Activated naive CD4-positive, alpha-beta T cell treated with anti-CD3 and anti-CD28 coated beads, Interleukin-2, amount 10 ng/mL, durations not matched to agents 7 days and 5 days (primary cell): ENCODE results near the gene PRKG2.

Source experiments
- CTCF ChIA-PET: fragments of 350-600 bp; sonication (Branson Sonifier 250); formaldehyde crosslinking; loops from one replicate; lab custom pipeline; 2021; ENCODE audit warnings: antibody characterized with exemption; lab: Charles Lee
- DNase-seq: peaks from one replicate; pipeline ENCODE4 v3.0.0-alpha.2; 2020
- H3K27ac Mint-ChIP-seq: one replicate; pipeline ENCODE4 v1.8.0; 2021; ENCODE audit warnings: mild to moderate bottlenecking, moderate library complexity, mixed read lengths
- H3K27me3 Mint-ChIP-seq: one replicate; pipeline ENCODE4 v1.8.0; 2021; ENCODE audit warnings: mild to moderate bottlenecking, mixed read lengths
- H3K36me3 Mint-ChIP-seq: one replicate; pipeline ENCODE4 v1.8.0; 2021; ENCODE audit warnings: mixed read lengths
- H3K4me1 Mint-ChIP-seq: one replicate; pipeline ENCODE4 v1.8.0; 2021; ENCODE audit warnings: mixed read lengths
- H3K4me3 Mint-ChIP-seq: one replicate; pipeline ENCODE4 v1.8.0; 2021; ENCODE audit warnings: mild to moderate bottlenecking, moderate library complexity, mixed read lengths
- H3K9me3 Mint-ChIP-seq: one replicate; pipeline ENCODE4 v1.8.0; 2021; ENCODE audit warnings: mixed read lengths

PRKG2 gene

GRCh38 chr4:81071013-81071412 lies 144.0 kb downstream of the PRKG2 start:
- Mint-ChIP-seq H3K27ac (no peak overlapping the region), H3K4me3 (no peak overlapping the region), H3K27me3 (peaks cover 9% of the 10 kb centered on the region), H3K9me3 (no peaks in the 10 kb centered on the region), H3K36me3 (no peaks in the 10 kb centered on the region), H3K4me1 (no peaks in the 10 kb centered on the region)
- no peak for DNase-seq
- CTCF ChIA-PET: interaction anchor here (0.6 to 3.9 kb wide), 6 partner anchors 15 to 1853 kb away, joined by 5 to 45 read pairs (median 12); no protein-coding TSS in a partner anchor

DNA sequence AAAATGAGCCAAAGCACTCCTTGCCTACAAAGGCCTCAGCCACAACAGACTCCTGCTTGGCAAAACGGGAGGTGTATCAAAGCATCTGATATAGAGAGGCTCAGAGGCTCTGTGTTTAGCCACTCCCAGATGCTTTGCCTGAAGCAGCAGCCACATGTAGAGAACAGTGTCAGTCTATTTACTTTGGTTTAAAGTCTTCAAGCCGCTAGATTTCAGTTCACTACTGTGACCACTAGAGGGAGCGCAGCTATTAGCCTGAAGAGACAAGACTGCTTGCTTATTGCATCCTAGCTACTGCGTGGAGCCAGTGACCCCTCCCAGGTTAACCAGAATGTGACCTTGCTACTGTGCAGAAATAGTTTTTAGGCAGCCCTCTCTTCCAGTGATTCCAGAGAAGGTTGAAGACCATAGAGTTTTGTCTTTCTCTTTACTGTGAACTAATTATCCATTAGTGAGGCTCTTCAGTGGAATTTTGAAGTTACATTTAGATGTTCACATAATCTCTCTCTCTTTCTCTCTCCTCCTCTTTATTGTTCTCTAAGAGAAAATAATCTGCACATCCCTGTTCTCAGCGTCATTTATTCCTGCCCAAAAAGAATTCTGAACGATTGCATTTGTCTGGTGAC lies 145.2 kb downstream of the PRKG2 start:
- Mint-ChIP-seq H3K27me3 (peaks cover 9% of the 10 kb centered on the region), H3K9me3 (no peaks in the 10 kb centered on the region), H3K36me3 (no peaks in the 10 kb centered on the region), H3K4me3 (no peak overlapping the region), H3K27ac (no peak overlapping the region), H3K4me1 (no peaks in the 10 kb centered on the region)
- CTCF ChIA-PET: interaction anchor here (0.5 to 3.9 kb wide), 13 partner anchors 9 to 285 kb away, joined by 3 to 45 read pairs (median 5); no protein-coding TSS in a partner anchor
- DNase-seq: peak; percentile 71

- Mint-ChIP-seq H3K4me3 (no peak overlapping the region), H3K4me1 (no peaks in the 10 kb centered on the region), H3K9me3 (no peaks in the 10 kb centered on the region), H3K36me3 (no peaks in the 10 kb centered on the region), H3K27ac (no peak overlapping the region), H3K27me3 (peaks cover 11% of the 10 kb centered on the region)
- CTCF ChIA-PET: no interaction called here
- DNase-seq: no peak
These were observed 149.6 kb downstream of the PRKG2 start for GRCh38 chr4:81065446-81065845.

- peaks cover 5% of the 10 kb centered on the region for H3K27me3 Mint-ChIP-seq
- no peak overlapping the region for H3K4me3 Mint-ChIP-seq
- no peak for DNase-seq
- H3K4me1 Mint-ChIP-seq: no peaks in the 10 kb centered on the region
- H3K27ac Mint-ChIP-seq: no peak overlapping the region
- H3K9me3 Mint-ChIP-seq: no peaks in the 10 kb centered on the region
- no peaks in the 10 kb centered on the region for H3K36me3 Mint-ChIP-seq
- CTCF ChIA-PET: interaction anchor here (1.6 kb wide), 1 partner anchor 10 kb away, joined by 3 read pairs; no protein-coding TSS in a partner anchor
These were observed 153.0 kb downstream of the PRKG2 start for GRCh38 chr4:81062001-81062400.

DNA sequence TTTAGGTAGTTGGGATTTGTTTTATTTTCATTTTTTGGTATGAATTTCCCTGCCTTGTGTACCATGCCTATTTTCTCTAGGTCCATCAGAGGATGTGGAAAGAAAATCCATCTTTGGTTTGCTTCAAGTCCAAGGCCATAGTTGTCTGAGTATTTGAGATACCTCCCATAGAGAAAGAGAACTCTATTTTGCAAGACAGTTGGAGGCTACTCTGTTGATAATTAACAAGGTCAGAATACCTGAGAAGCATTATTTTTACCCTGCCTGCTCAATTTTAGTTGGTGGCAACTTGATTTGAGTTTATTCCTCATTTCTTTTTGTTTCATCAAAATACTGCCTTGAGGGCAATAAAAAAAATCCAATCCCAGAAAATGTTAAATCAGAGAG lies 153.7 kb downstream of the PRKG2 start:
- Mint-ChIP-seq H3K27me3 (peaks cover 5% of the 10 kb centered on the region), H3K27ac (no peak overlapping the region), H3K4me1 (no peaks in the 10 kb centered on the region), H3K36me3 (no peaks in the 10 kb centered on the region), H3K9me3 (no peaks in the 10 kb centered on the region), H3K4me3 (no peak overlapping the region)
- no peak for DNase-seq
- CTCF ChIA-PET: interaction anchor here (1.6 kb wide), 1 partner anchor 9 kb away, joined by 3 read pairs; no protein-coding TSS in a partner anchor

GRCh38 chr4:81060587-81061343 lies 154.3 kb downstream of the PRKG2 start:
- CTCF ChIA-PET: no interaction called here
- Mint-ChIP-seq H3K27ac (no peak overlapping the region), H3K9me3 (no peaks in the 10 kb centered on the region), H3K36me3 (no peaks in the 10 kb centered on the region), H3K4me1 (no peaks in the 10 kb centered on the region), H3K27me3 (peaks cover 5% of the 10 kb centered on the region), H3K4me3 (no peak overlapping the region)
- no peak for DNase-seq

DNA sequence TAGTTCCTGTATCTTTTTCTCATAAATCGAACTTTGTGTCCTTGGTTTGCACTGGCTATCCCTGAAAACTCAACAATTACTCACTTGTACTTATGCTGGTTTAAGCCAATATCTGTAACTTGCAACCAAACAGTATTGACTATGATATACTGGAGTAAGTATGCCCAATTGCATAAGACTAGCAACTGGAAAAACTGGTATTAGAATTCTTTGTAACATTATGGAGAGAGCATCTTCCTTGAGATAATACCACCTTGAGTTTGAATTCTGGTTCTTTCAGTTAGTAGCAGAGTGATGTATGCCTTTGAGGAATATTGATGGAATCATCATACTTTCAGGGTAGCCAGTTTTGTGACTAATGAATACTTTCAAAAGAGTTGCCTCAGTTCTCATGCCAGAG lies 156.4 kb downstream of the PRKG2 start:
- Mint-ChIP-seq H3K9me3 (no peaks in the 10 kb centered on the region), H3K36me3 (no peaks in the 10 kb centered on the region), H3K4me1 (no peaks in the 10 kb centered on the region), H3K27me3 (peaks cover 5% of the 10 kb centered on the region), H3K27ac (no peak overlapping the region), H3K4me3 (no peak overlapping the region)
- CTCF ChIA-PET: interaction anchor here (0.7 kb wide), 1 partner anchor 11 kb away, joined by 4 read pairs; no protein-coding TSS in a partner anchor
- no peak for DNase-seq

DNA sequence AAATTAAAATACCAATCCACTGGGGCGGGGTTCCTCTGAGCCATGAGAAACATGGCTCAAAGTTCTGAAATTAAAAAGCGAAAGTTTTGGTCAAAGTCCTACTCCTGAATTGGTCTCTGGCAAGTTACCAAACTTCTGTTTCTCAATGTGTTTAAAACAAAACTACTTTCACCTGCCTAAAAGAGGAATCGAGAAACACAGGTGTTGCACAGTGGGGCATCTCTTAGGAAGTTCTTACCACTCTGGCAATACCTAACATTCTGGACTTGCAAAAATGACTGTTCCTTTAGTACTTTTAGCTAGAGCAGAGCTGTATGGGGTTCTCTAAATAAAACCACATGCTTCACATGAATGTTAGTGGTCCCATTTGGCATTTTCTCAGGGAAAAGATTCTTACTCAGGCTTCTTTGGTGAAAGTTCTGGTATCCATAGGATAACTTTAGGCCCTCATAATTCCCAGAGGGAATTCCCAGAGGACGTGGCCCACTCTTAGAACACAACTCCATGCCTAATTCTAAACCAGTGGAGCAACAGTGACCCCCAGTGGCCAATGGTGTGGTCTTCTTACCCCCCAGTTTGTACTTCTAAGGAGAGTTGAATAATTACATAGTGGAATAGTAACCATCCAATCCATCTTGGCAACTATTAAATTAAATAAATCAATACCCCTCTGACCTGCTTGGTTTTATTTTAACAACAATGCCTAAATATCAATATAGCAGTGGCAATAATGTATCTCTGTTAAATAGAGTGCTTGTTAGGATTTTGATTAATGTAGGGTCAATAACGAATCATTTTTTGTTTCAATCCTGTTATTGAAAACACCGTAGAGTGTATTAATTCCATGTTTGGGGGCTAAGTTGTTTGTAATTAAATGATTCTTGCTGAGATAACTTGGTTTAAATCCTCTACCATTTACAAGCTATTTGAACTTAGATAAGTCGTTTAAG lies 162.6 kb downstream of the PRKG2 start:
- CTCF ChIA-PET: interaction anchor here (0.6 to 1.3 kb wide), 3 partner anchors 10 to 832 kb away, joined by 3 to 4 read pairs (median 4); no protein-coding TSS in a partner anchor
- Mint-ChIP-seq H3K4me1 (no peaks in the 10 kb centered on the region), H3K9me3 (no peaks in the 10 kb centered on the region), H3K27ac (no peak overlapping the region), H3K36me3 (no peaks in the 10 kb centered on the region), H3K4me3 (no peak overlapping the region), H3K27me3 (no peaks in the 10 kb centered on the region)
- DNase-seq: peak; percentile 53

- no peak for DNase-seq
- Mint-ChIP-seq H3K36me3 (no peaks in the 10 kb centered on the region), H3K9me3 (no peaks in the 10 kb centered on the region), H3K4me3 (no peak overlapping the region), H3K4me1 (no peaks in the 10 kb centered on the region), H3K27me3 (no peaks in the 10 kb centered on the region), H3K27ac (no peak overlapping the region)
- CTCF ChIA-PET: no interaction called here
These were observed 165.1 kb downstream of the PRKG2 start for GRCh38 chr4:81049907-81050306.

DNA sequence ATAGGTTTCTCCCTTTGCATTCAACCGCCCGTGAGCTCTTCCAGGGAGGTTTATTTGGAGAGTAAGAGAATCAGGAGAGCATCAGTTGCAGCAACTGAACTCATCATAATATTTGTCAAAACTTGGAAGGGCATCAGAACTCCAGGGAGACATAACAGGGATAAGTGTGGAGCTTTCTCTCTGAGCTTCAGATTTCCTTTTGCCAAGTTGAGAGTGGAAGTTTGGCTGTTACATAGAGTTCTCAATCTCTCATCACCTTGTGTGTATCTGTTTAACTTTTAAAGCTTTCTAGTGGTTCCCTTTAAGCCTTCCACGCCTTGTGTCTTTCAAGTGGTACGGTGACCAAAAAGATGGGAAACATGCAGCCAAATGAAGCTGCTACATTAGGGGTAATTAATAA lies 165.7 kb downstream of the PRKG2 start:
- Mint-ChIP-seq H3K9me3 (no peaks in the 10 kb centered on the region), H3K36me3 (no peaks in the 10 kb centered on the region), H3K27me3 (no peaks in the 10 kb centered on the region), H3K4me1 (no peaks in the 10 kb centered on the region), H3K4me3 (no peak overlapping the region), H3K27ac (no peak overlapping the region)
- no peak for DNase-seq
- CTCF ChIA-PET: no interaction called here

DNA sequence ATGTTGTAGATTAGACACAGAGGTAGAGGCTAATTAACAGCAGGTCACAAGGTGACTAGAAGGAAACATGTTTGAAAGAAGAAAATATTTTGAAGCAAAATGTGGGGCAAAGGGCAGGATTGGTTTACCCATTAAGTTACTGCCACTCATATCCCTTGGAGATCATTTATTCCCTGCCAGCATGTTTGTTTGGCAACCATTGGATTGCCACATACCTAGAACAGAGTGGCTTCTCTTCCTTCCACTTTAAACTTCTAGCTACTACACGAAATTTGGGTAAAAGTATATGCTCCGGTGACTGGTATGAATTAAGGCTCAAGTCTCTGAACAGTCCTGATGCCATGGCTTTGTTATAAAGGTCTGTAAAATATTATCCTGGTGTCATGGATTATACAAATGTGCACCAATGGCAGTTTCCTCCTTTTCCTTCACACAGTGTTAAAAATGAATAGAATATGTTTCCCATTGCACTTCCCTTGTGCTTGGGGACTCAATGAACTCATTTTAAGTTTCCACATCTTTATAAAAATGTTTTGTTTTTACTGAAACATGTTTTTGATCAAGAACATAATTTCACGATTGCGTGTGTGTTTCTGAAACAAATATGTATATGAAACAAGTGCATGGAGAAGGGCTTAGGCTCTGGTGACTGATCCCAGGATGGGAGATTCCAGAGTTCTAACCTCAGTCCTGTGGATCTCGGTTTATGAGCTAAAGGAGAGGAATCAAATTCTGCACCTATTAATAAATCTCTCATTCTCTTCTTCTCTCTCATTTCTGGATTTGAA lies 172.2 kb downstream of the PRKG2 start:
- no peaks in the 10 kb centered on the region for H3K9me3 Mint-ChIP-seq
- no peaks in the 10 kb centered on the region for H3K4me1 Mint-ChIP-seq
- H3K4me3 Mint-ChIP-seq: no peak overlapping the region
- CTCF ChIA-PET: interaction anchor here (1.7 kb wide), 1 partner anchor 53 kb away, joined by 4 read pairs; no protein-coding TSS in a partner anchor
- no peak for DNase-seq
- H3K27ac Mint-ChIP-seq: no peak overlapping the region
- H3K36me3 Mint-ChIP-seq: no peaks in the 10 kb centered on the region
- H3K27me3 Mint-ChIP-seq: peaks cover 17% of the 10 kb centered on the region

- Mint-ChIP-seq H3K36me3 (no peaks in the 10 kb centered on the region), H3K27ac (no peak overlapping the region), H3K27me3 (peaks cover 17% of the 10 kb centered on the region), H3K9me3 (no peaks in the 10 kb centered on the region), H3K4me3 (no peak overlapping the region), H3K4me1 (no peaks in the 10 kb centered on the region)
- no peak for DNase-seq
- CTCF ChIA-PET: interaction anchor here (0.8 to 3.0 kb wide), 11 partner anchors 9 to 820 kb away, joined by 3 to 11 read pairs (median 5); partner anchors contain the start of gene CFAP299
These were observed 174.9 kb downstream of the PRKG2 start for GRCh38 chr4:81040012-81040659.
